GM12878 (cell line): ENCODE measurements around the gene FUS. TPM values are rescaled to one million over a fixed set of nuclear protein-coding genes. Genes with fewer than 3 reads are reported as not detected.

Source experiments
- ATAC-seq: fragments of 200-7000 bp; cut with Tn5 transposase; 3 replicates; pipeline ENCODE4 v1.9.1; 2020; ENCODE audit warnings: mild to moderate bottlenecking, moderate library complexity
- BruUV-seq: library from RNA; stranded (reverse); fragments of 400-500 nt; replicated peaks from 2 replicates; lab custom pipeline; 2021; lab: Mats Ljungman, UMichigan
- CTCF ChIA-PET: fragments of 300-600 bp; sonication (Branson Sonifier 250); formaldehyde crosslinking; extraction: SDS; loops from one replicate; lab custom pipeline; 2021; ENCODE audit warnings: inconsistent platforms; lab: Yijun Ruan, JAX
- POLR2A ChIA-PET: fragments of 350-600 bp; formaldehyde crosslinking; extraction: SDS; loops from one replicate; lab custom pipeline; 2021; ENCODE audit warnings: inconsistent platforms; lab: Charles Lee
- RAD21 ChIA-PET: fragments of 300-600 bp; sonication (Branson Sonifier 250); formaldehyde crosslinking; loops from one replicate; lab custom pipeline; 2023; ENCODE audit warnings: antibody characterized with exemption; ENCODE audit not compliant: unreplicated experiment; lab: Charles Lee
- SMC1A ChIA-PET: fragments of 300-600 bp; sonication (Branson Sonifier 250); formaldehyde crosslinking; loops from one replicate; lab custom pipeline; 2023; ENCODE audit not compliant: unreplicated experiment, uncharacterized antibody; lab: Charles Lee
- DNase-seq: peaks from one replicate; pipeline ENCODE4 v3.0.0-alpha.2; 2011; ENCODE audit warnings: low read depth, low spot score
- FAIRE-seq: peaks from 3 replicates; lab custom pipeline; 2011; peaks lifted over from hg19 to GRCh38; lab: Jason Lieb, UNC
- H2AFZ ChIP-seq: 2 replicates; pipeline ENCODE4 v1.6.0; 2011; ENCODE audit warnings: low read depth, low read length, control low read depth; ENCODE audit not compliant: control insufficient read depth
- H3K27ac ChIP-seq: 2 replicates; pipeline ENCODE4 v1.5.1; 2011; ENCODE audit warnings: control low read depth; ENCODE audit not compliant: control insufficient read depth, insufficient read depth
- H3K27me3 ChIP-seq, 2 experiments: replicated peaks in 1 of 2; 2 replicates each; pipeline versions ENCODE4 v1.6.0 to v1.6.1; 2011; ENCODE audit warnings: low read length in 1 of 2; ENCODE audit not compliant: control insufficient read depth in 2 of 2, insufficient read depth in 2 of 2
- H3K36me3 ChIP-seq, 2 experiments: 2 replicates each; pipeline ENCODE4 v1.5.1; 2011; ENCODE audit warnings: low read length in 1 of 2; ENCODE audit not compliant: control insufficient read depth in 2 of 2, insufficient read depth in 2 of 2
- H3K4me1 ChIP-seq: 2 replicates; pipeline ENCODE4 v1.6.1; 2011; ENCODE audit warnings: mild to moderate bottlenecking, low read length, moderate library complexity, mixed read lengths; ENCODE audit not compliant: control insufficient read depth, insufficient read depth
- H3K4me2 ChIP-seq: 2 replicates; pipeline ENCODE4 v1.6.0; 2011; ENCODE audit warnings: control low read depth; ENCODE audit not compliant: control insufficient read depth, insufficient read depth
- H3K4me3 ChIP-seq: fragments of 200-600 bp; sonication (generic); 2 replicates; pipeline ENCODE4 v1.5.1; 2016
- H3K79me2 ChIP-seq: 2 replicates; pipeline ENCODE4 v1.6.0; 2011; ENCODE audit warnings: low read length; ENCODE audit not compliant: control insufficient read depth, insufficient read depth
- H3K9ac ChIP-seq: 2 replicates; pipeline ENCODE4 v1.8.0; 2011; ENCODE audit warnings: low read length, control low read depth, mixed read lengths; ENCODE audit not compliant: control insufficient read depth, insufficient read depth
- H3K9me3 ChIP-seq: replicated peaks from 3 replicates; pipeline ENCODE4 v1.5.1; 2011; ENCODE audit warnings: mild to moderate bottlenecking, low read length; ENCODE audit not compliant: control insufficient read depth, insufficient read depth
- H4K20me1 ChIP-seq: 2 replicates; pipeline ENCODE4 v1.6.0; 2011; ENCODE audit not compliant: control insufficient read depth, insufficient read depth
- ASH2L ChIP-seq: fragments of 300-600, 200-600 bp; sonication (generic); IDR thresholded peaks from 2 replicates; pipeline ENCODE4 v1.6.1; 2017; ENCODE audit warnings: low read depth, mild to moderate bottlenecking, borderline replicate concordance
- BCLAF1 ChIP-seq: fragments of 450-650 bp; IDR thresholded peaks from 2 replicates; pipeline ENCODE4 v1.6.1; 2017; ENCODE audit warnings: antibody characterized with exemption, mild to moderate bottlenecking, moderate library complexity
- CHD1 ChIP-seq: IDR thresholded peaks from 2 replicates; pipeline ENCODE4 v1.6.1; 2012; ENCODE audit warnings: low read depth, low read length, improper control_type of control experiment
- E2F4 ChIP-seq: IDR thresholded peaks from 2 replicates; pipeline ENCODE4 v1.6.1; 2012; ENCODE audit warnings: low read depth, low read length, improper control_type of control experiment
- JUND ChIP-seq: IDR thresholded peaks from 2 replicates; pipeline ENCODE4 v1.6.1; 2012; ENCODE audit warnings: low read depth, mild to moderate bottlenecking, low read length, improper control_type of control experiment, moderate library complexity
- MEF2A ChIP-seq: IDR thresholded peaks from 2 replicates; pipeline ENCODE4 v1.6.1; 2011; ENCODE audit warnings: low read depth, mild to moderate bottlenecking, low read length, moderate library complexity; ENCODE audit not compliant: insufficient read depth
- NFYA ChIP-seq: IDR thresholded peaks from 2 replicates; pipeline ENCODE4 v1.6.1; 2011; ENCODE audit warnings: low read depth, mild to moderate bottlenecking, low read length, improper control_type of control experiment, borderline replicate concordance
- NR2F1 ChIP-seq: fragments of 450-650 bp; conservative IDR thresholded peaks from 2 replicates; pipeline ENCODE4 v1.6.1; 2017; ENCODE audit warnings: mild to moderate bottlenecking
- NRF1 ChIP-seq: conservative IDR thresholded peaks from 2 replicates; pipeline ENCODE4 v1.6.1; 2011; ENCODE audit warnings: mild to moderate bottlenecking, low read depth, low read length, improper control_type of control experiment
- RBBP5 ChIP-seq: fragments of 200-600 bp; sonication (generic); conservative IDR thresholded peaks from 2 replicates; pipeline ENCODE4 v1.6.1; 2016
- SIN3A ChIP-seq: IDR thresholded peaks from 2 replicates; pipeline ENCODE4 v1.6.1; 2012; ENCODE audit warnings: low read depth, low read length, improper control_type of control experiment
- ZBTB4 ChIP-seq: fragments of 450-650 bp; formaldehyde crosslinking; IDR thresholded peaks from 2 replicates; pipeline ENCODE4 v1.4.0; 2022; ENCODE audit warnings: mild to moderate bottlenecking, moderate library complexity
- WGBS: methylation state at CpG from one replicate; pipeline ENCODE4 v1.1.6; 2016; ENCODE audit warnings: low lambda C conversion rate; ENCODE audit not compliant: insufficient replicate concordance, insufficient coverage; ENCODE audit errors: missing lambda C conversion rate; 5-methylcytosine and 5-hydroxymethylcytosine counted together
- in situ Hi-C: fragments of 300-500 bp; cut with MboI; formaldehyde crosslinking; loops from 9 replicates; pipeline ENCODE4 v1.14.3; 2018; ENCODE audit warnings: mixed read lengths
- intact Hi-C: fragments of 100-400 bp; cut with micrococcal nuclease; formaldehyde crosslinking; loops from one replicate; pipeline ENCODE4 v1.14.2; 2022; ENCODE audit not compliant: unreplicated experiment
- polyA plus RNA-seq, 11 experiments: library from polyadenylated mRNA; depleted of rRNA in 4 of 11; unstranded in 6 of 11; stranded (reverse) in 5 of 11; fragments of >200 nt; fragmentation: Nextera tagmentation in 4 of 11; fragmentation: Illumina TruSeq in 1 of 11; extraction: Ambion mirVana in 4 of 11; extraction: Trizol in 1 of 11; gene quantifications; 1 replicate in 1 of 11; 2 replicates in 10 of 11; pipeline versions ENCODE4 v1.2.1 to v1.2.3, GENCODE V29; 2011 to 2016; ENCODE audit warnings: inconsistent platforms in 2 of 11, missing spikeins in 2 of 11, low read depth in 1 of 11
- total RNA-seq, 4 experiments: library from RNA; depleted of rRNA in 3 of 4; stranded (reverse); fragments of >200 nt in 3 of 4; fragmentation: Illumina TruSeq in 1 of 4; extraction: Trizol in 1 of 4; gene quantifications; 2 replicates each; pipeline versions ENCODE4 v1.2.1 to v1.2.3, GENCODE V29; 2013 to 2021
- TF ChIP-seq, protein P1 (sequence below): fragments of 450-650 bp; IDR thresholded peaks from 2 replicates; pipeline ENCODE4 v1.6.1; 2017; ENCODE audit warnings: low read depth, mild to moderate bottlenecking, moderate library complexity
- TF ChIP-seq, protein P2 (sequence below): IDR thresholded peaks from 2 replicates; pipeline ENCODE4 v1.6.1; 2012; ENCODE audit warnings: low read depth, low read length, improper control_type of control experiment

Gene FUS
- total and polyA plus RNA-seq, 10 of the 15 experiments (the other 5 are each of a cell fraction or from before 2014, with no cell fraction given) = 46.8 to 521 (median 347) TPM

DNA sequence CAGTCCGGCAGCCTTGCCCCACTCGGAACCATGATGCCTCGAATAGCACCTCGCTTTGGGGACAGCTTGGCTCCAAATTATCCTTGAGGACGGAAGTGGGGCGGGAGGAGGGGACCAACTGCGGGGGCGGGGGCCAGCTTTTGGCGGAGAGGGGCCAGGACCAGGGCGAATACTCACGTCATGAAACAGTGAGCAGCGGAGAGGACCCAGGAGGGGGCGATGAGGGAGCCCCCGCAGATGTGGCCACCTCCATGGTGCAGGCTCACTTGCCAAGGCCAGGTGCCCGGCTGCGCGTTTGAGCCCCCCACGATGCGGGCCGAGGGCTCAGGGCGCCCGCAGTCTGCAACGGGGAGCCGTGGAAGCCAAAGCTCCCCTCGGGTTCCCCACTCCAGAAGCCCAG is 31.0 kb upstream of the FUS start (continued):
- TF ChIP-seq ZBTB4 (CRISPR knock-in tag) (no peak), NFYA (no peak), NR2F1 (no peak), E2F4 (no peak), SIN3A (no peak)
- TF ChIP-seq, protein P1, sequence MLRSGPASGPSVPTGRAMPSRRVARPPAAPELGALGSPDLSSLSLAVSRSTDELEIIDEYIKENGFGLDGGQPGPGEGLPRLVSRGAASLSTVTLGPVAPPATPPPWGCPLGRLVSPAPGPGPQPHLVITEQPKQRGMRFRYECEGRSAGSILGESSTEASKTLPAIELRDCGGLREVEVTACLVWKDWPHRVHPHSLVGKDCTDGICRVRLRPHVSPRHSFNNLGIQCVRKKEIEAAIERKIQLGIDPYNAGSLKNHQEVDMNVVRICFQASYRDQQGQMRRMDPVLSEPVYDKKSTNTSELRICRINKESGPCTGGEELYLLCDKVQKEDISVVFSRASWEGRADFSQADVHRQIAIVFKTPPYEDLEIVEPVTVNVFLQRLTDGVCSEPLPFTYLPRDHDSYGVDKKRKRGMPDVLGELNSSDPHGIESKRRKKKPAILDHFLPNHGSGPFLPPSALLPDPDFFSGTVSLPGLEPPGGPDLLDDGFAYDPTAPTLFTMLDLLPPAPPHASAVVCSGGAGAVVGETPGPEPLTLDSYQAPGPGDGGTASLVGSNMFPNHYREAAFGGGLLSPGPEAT = no peak

- no peaks in the 10 kb centered on the region for H3K36me3 ChIP-seq
- no peaks in the 10 kb centered on the region for H3K79me2 ChIP-seq
- FAIRE-seq (no peak), DNase-seq (no peak), ATAC-seq (no peak)
- no peaks in the 10 kb centered on the region for H3K9me3 ChIP-seq
- intact Hi-C loops (no loop called here), in situ Hi-C loops (loop anchor here (10.0 kb wide), 1 partner anchor 725 kb away; the partner anchor contains the start of gene ZNF267)
- H3K9ac ChIP-seq = no peak overlapping the region
- H3K4me3 ChIP-seq = no peak overlapping the region
- H2AFZ ChIP-seq = no peak overlapping the region
- POLR2A ChIA-PET = no interaction called here
- BruUV-seq = no TSS peak
- H3K27ac ChIP-seq = no peak overlapping the region
- H3K4me2 ChIP-seq = no peak overlapping the region
- RAD21 ChIA-PET = no interaction called here
- SMC1A ChIA-PET = no interaction called here
- H4K20me1 ChIP-seq = peaks cover 3% of the 10 kb centered on the region; the same call in 1 of the 2 replicates
- no peaks in the 10 kb centered on the region for H3K4me1 ChIP-seq
- no peaks in the 10 kb centered on the region for H3K27me3 ChIP-seq
- 31% methylated on average over 5 of the region's 5 CpGs for WGBS
- CTCF ChIA-PET = no interaction called here
- TF ChIP-seq MEF2A (no peak), CHD1 (no peak), NRF1 (no peak), JUND (no peak), BCLAF1 (no peak), ASH2L (no peak), RBBP5 (no peak)
- TF ChIP-seq, protein P2, sequence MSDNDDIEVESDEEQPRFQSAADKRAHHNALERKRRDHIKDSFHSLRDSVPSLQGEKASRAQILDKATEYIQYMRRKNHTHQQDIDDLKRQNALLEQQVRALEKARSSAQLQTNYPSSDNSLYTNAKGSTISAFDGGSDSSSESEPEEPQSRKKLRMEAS = no peak
Observed at GRCh38 chr16:31149332-31149731, 30.6 kb upstream of the FUS start.
